ENCODE data around the gene ZNF14. TPM values are rescaled to one million over a fixed set of nuclear protein-coding genes. Genes with fewer than 3 reads are reported as not detected.

ZNF14 gene
- total and polyA plus RNA-seq, 2 donors (not counting 3 experiments of a cell fraction or from before 2014, with no cell fraction given) = 0.65 to 2.6 TPM

DNA sequence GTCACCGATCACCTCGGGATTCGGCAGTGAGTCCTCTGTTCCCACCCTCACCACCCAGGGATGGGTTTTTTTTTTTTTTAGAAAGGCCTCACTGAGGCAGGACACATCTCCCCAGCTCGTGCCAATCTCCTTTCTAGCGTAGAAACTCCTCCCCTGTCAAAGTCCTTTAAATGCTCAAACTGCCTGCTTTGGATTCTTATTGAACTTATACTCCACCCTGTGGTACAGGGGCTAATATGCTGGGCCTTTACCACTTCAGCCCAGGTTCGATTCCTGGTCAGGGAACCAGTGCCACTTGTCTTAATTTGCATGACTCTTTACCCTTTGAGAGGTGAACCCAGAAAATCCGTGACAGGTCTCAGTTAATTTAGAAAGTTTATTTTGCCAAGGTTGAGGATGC lies 8.3 kb upstream of the ZNF14 start:
- H3K27me3 ChIP-seq (ENCODE audit: control insufficient read depth in 2 of 2, insufficient read depth in 2 of 2, low read length in 2 of 2) = no peaks in the 10 kb centered on the region
- intact Hi-C loops (cut with micrococcal nuclease) (no loop called here), dilution Hi-C loops (cut with MboI; ENCODE audit: extremely low pct_ligation_motif_present, low sequenced_read_pairs) (no loop called here)
- H3K9ac ChIP-seq (replicated peaks; ENCODE audit: extremely low read depth, insufficient read depth, low read length) = no peak overlapping the region
- no peaks in the 10 kb centered on the region for H3K9me3 ChIP-seq (replicated peaks; ENCODE audit: control insufficient read depth, insufficient read depth, low read length)
- H3K4me1 ChIP-seq (ENCODE audit: control insufficient read depth, extremely low read depth, insufficient read depth, low read length) = no peaks in the 10 kb centered on the region
- H3K4me3 ChIP-seq (replicated peaks in 1 of 3; ENCODE audit: insufficient read depth in 1 of 3, low read depth in 1 of 3, low read length in 3 of 3) = no peak overlapping the region
- no peaks in the 10 kb centered on the region for H4K20me1 ChIP-seq (replicated peaks; ENCODE audit: control insufficient read depth, extremely low read depth, insufficient read depth, low read length)
- DNase-seq (ENCODE audit: low read depth, low spot score) (no peak), FAIRE-seq (no peak)
- BruUV-seq (replicated peaks) = no TSS peak
- no peak overlapping the region for H2AFZ ChIP-seq (ENCODE audit: low read depth, low read length)
- H3K36me3 ChIP-seq (ENCODE audit: control insufficient read depth in 2 of 2, extremely low read depth in 1 of 2, insufficient read depth in 2 of 2, low read length in 2 of 2) = no peaks in the 10 kb centered on the region
- H3K27ac ChIP-seq (ENCODE audit: insufficient read depth, low read depth, low read length) = no peak overlapping the region
- ChIA-PET POLR2A (no interaction called here), CTCF (no interaction called here)
- H3K9me1 ChIP-seq (replicated peaks; ENCODE audit: control insufficient read depth, extremely low read depth, insufficient read depth, low read length) = no peaks in the 10 kb centered on the region
- no peak overlapping the region for H3K4me2 ChIP-seq (ENCODE audit: insufficient read depth, low read length)
- H3K79me2 ChIP-seq (ENCODE audit: control insufficient read depth, insufficient read depth, low read length) = no peaks in the 10 kb centered on the region
- TF ChIP-seq, protein P1, sequence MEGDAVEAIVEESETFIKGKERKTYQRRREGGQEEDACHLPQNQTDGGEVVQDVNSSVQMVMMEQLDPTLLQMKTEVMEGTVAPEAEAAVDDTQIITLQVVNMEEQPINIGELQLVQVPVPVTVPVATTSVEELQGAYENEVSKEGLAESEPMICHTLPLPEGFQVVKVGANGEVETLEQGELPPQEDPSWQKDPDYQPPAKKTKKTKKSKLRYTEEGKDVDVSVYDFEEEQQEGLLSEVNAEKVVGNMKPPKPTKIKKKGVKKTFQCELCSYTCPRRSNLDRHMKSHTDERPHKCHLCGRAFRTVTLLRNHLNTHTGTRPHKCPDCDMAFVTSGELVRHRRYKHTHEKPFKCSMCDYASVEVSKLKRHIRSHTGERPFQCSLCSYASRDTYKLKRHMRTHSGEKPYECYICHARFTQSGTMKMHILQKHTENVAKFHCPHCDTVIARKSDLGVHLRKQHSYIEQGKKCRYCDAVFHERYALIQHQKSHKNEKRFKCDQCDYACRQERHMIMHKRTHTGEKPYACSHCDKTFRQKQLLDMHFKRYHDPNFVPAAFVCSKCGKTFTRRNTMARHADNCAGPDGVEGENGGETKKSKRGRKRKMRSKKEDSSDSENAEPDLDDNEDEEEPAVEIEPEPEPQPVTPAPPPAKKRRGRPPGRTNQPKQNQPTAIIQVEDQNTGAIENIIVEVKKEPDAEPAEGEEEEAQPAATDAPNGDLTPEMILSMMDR (IDR thresholded peaks at IDR 0.05; ENCODE audit: extremely low read depth in 1 of 2, insufficient read depth in 1 of 2, low read depth in 1 of 2, low read length in 2 of 2) = no peak
- TF ChIP-seq GATA2 (IDR thresholded peaks at IDR 0.05; ENCODE audit: insufficient read depth, insufficient read length, low read depth, low read length) (no peak), EZH2 (IDR thresholded peaks at IDR 0.05; ENCODE audit: borderline replicate concordance, low read depth, low read length, severe bottlenecking) (no peak), FOS (IDR thresholded peaks at IDR 0.05; ENCODE audit: borderline replicate concordance, insufficient read depth, low read length) (no peak), POLR2AphosphoS5 (IDR thresholded peaks at IDR 0.05; ENCODE audit: insufficient read depth, low read depth, low read length) (no peak), POLR2A (IDR thresholded peaks at IDR 0.05; ENCODE audit: low read depth, low read length) (no peak), MYC (IDR thresholded peaks at IDR 0.05; ENCODE audit: low read depth, low read length) (no peak), JUN (IDR thresholded peaks at IDR 0.05; ENCODE audit: borderline replicate concordance, insufficient read depth, insufficient read length, low read depth) (no peak)
- TF ChIP-seq, protein P2, sequence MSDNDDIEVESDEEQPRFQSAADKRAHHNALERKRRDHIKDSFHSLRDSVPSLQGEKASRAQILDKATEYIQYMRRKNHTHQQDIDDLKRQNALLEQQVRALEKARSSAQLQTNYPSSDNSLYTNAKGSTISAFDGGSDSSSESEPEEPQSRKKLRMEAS (IDR thresholded peaks at IDR 0.05; ENCODE audit: insufficient read depth, insufficient read length) = no peak
